Measurements from ENCODE around the gene ACR. TPM values are rescaled to one million over a fixed set of nuclear protein-coding genes. Genes with fewer than 3 reads are reported as not detected.

Gene ACR
- total and polyA plus RNA-seq, 2 of the 8 experiments (the other 6 are each of a cell fraction or from before 2014, with no cell fraction given): 0.56 TPM; not detected in 1

GRCh38 chr22:50732681-50733080 is 5.3 kb upstream of the ACR start:
- Histone ChIP-seq H2BK12ac (ENCODE audit: low read depth, low read length) (no peak overlapping the region), H2BK5ac (ENCODE audit: low read depth, low read length) (no peak overlapping the region), H3K9me3 (ENCODE audit: insufficient read depth in 2 of 2, low read depth in 1 of 2, low read length in 1 of 2) (no peaks in the 10 kb centered on the region), H4K91ac (replicated peaks; ENCODE audit: insufficient read length, low read length) (no peak overlapping the region), H4K20me1 (replicated peaks in 1 of 2; ENCODE audit: control insufficient read depth in 1 of 2, insufficient read depth in 2 of 2, low read length in 2 of 2) (peaks cover 6 to 21% of the 10 kb centered on the region in 2 experiments), H2BK120ac (replicated peaks; ENCODE audit: low read depth, low read length) (no peak overlapping the region), H3K27ac (ENCODE audit: low read depth, low read length) (no peak overlapping the region), H4K8ac (ENCODE audit: extremely low read depth, insufficient read depth, low read length) (no peak overlapping the region), H3K27me3 (replicated peaks in 1 of 4; ENCODE audit: control insufficient read depth in 3 of 4, extremely low read depth in 1 of 4, insufficient read depth in 3 of 4, low read length in 3 of 4) (peaks cover 21 to 76% (median 57%) of the 10 kb centered on the region in 4 experiments), H3K4me1 (replicated peaks in 1 of 4; ENCODE audit: control insufficient read depth in 3 of 4, insufficient read depth in 4 of 4, low read length in 3 of 4) (peaks cover 0 to 5% (median 0%) of the 10 kb centered on the region in 4 experiments; a peak in 3 of 7 replicates), H3K79me2 (ENCODE audit: control insufficient read depth in 1 of 2, insufficient read depth in 2 of 2, low read length in 2 of 2) (no peaks in the 10 kb centered on the region), H2BK15ac (ENCODE audit: low read length) (no peak overlapping the region), H3K23ac (ENCODE audit: insufficient read length) (no peak overlapping the region), H3K79me1 (ENCODE audit: low read depth, low read length) (no peaks in the 10 kb centered on the region), H4K5ac (ENCODE audit: insufficient read length, low read depth, low read length) (no peak overlapping the region), H3K14ac (ENCODE audit: insufficient read length) (no peak overlapping the region), H2AFZ (ENCODE audit: low read length) (no peak overlapping the region), H3K23me2 (ENCODE audit: low read depth, low read length) (no peaks in the 10 kb centered on the region; the same call in none of the 2 replicates), H3K18ac (ENCODE audit: extremely low read depth, low read length) (no peak overlapping the region), H3K56ac (replicated peaks; ENCODE audit: insufficient read length, low read depth, low read length) (no peak overlapping the region), H2AK5ac (ENCODE audit: low read depth, low read length) (no peak overlapping the region), H2BK20ac (ENCODE audit: low read length) (no peak overlapping the region), H3K36me3 (ENCODE audit: control insufficient read depth in 2 of 4, insufficient read depth in 4 of 4, low read length in 3 of 4) (no peaks in the 10 kb centered on the region), H3K4me2 (ENCODE audit: insufficient read depth in 1 of 2, low read depth in 2 of 2, low read length in 2 of 2) (no peak overlapping the region), H3K4me3 (ENCODE audit: extremely low read depth in 1 of 4, insufficient read depth in 2 of 4, low read depth in 3 of 4, low read length in 4 of 4) (no peak overlapping the region), H3K9ac (replicated peaks in 1 of 4; ENCODE audit: extremely low read depth in 1 of 4, low read depth in 3 of 4, low read length in 3 of 4) (no peak overlapping the region), H3K4ac (replicated peaks; ENCODE audit: insufficient read length, low read depth, low read length) (no peak overlapping the region)
- WGBS, 2 experiments (ENCODE audit: extremely low coverage in 1 of 2, insufficient coverage in 1 of 2, insufficient read length in 1 of 2, insufficient replicate concordance in 2 of 2, low coverage in 1 of 2, low lambda C conversion rate in 2 of 2, missing lambda C conversion rate in 1 of 2): 80% methylated on average over 11 of the region's 12 CpGs; no CpG with 5 or more reads in 1 of the 2 experiments
- ChIA-PET CTCF (ENCODE audit: partially characterized antibody) (interaction anchor here (0.6 to 2.0 kb wide), 5 partner anchors 9 to 29 kb away, joined by 3 to 12 read pairs (median 5); no protein-coding TSS in a partner anchor), POLR2A (ENCODE audit: partially characterized antibody) (no interaction called here)
- DNase-seq (ENCODE audit: low read depth in 1 of 2, low spot score in 2 of 2): peak in 1 of 2 experiments; percentile 33
- no peak for FAIRE-seq
- TF ChIP-seq SAP30 (IDR thresholded peaks at IDR 0.05; ENCODE audit: insufficient read depth, insufficient replicate concordance, low read length) (no peak), CEBPB (IDR thresholded peaks at IDR 0.05; ENCODE audit: low read depth, low read length) (no peak), EP300 (IDR thresholded peaks at IDR 0.05; ENCODE audit: borderline replicate concordance in 1 of 2, low read depth in 2 of 2, low read length in 2 of 2) (no peak), SRF (IDR thresholded peaks at IDR 0.05; ENCODE audit: low read depth, low read length) (no peak), MAX (IDR thresholded peaks at IDR 0.05) (no peak), ZNF274 (IDR thresholded peaks at IDR 0.05; ENCODE audit: borderline replicate concordance, extremely low read depth, low read length) (no peak), E2F6 (IDR thresholded peaks at IDR 0.05) (no peak)

Data from H1 (cell line).